ENCODE data around the gene SNX25. TPM values are rescaled to one million over a fixed set of nuclear protein-coding genes. Genes with fewer than 3 reads are reported as not detected.

The SNX25 gene
- total and polyA plus RNA-seq, 4 donors, result 2.8 to 13.9 (median 5.0) TPM

DNA sequence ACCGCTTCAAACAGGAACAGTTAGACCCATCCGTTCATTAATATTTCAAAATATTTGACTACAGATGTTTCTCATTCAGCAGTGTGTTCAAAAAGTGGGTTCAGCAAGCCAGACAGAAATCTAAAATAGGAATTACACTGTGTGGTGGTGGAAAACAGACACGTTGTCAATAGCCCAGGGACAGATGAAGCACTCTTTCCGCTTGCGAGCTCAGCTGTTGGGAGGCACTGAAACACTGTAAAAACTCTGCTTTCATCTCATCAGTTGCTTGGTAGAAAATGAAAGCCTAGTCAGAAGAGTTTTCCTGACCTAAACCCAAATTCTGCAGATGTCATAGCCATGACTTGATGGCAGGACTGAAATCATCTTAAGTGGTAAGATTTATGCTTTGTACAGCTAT is 147.8 kb downstream of the SNX25 start:
- H3K36me3 ChIP-seq (ENCODE audit: control insufficient read depth in 4 of 4, insufficient read depth in 3 of 4, low read depth in 1 of 4, low read length in 3 of 4), result peaks cover 0 to 8% (median 2%) of the 10 kb centered on the region in 4 donors
- H3K9ac ChIP-seq (ENCODE audit: low read depth in 1 of 2, low read length in 2 of 2), result no peak overlapping the region
- peaks cover 0 to 5% (median 3%) of the 10 kb centered on the region in 4 donors for H3K4me1 ChIP-seq (ENCODE audit: control insufficient read depth in 4 of 4, insufficient read depth in 4 of 4, low read length in 3 of 4)
- 97% methylated on average over 5 of the region's 5 CpGs for WGBS
- H3K4me3 ChIP-seq (ENCODE audit: low read depth in 1 of 3, low read length in 3 of 3), result no peak overlapping the region
- no peak overlapping the region for H3K27ac ChIP-seq (ENCODE audit: low read depth in 1 of 2, low read length in 2 of 2)
- no peaks in the 10 kb centered on the region for H3K27me3 ChIP-seq (ENCODE audit: control insufficient read depth in 4 of 4, insufficient read depth in 4 of 4, low read length in 3 of 4)
- DNase-seq (ENCODE audit: low spot score), result no peak
- TF ChIP-seq, protein P1, sequence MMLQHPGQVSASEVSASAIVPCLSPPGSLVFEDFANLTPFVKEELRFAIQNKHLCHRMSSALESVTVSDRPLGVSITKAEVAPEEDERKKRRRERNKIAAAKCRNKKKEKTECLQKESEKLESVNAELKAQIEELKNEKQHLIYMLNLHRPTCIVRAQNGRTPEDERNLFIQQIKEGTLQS (IDR thresholded peaks at IDR 0.05), result no peak
- TF ChIP-seq NR2F2 (IDR thresholded peaks at IDR 0.05) (no peak), SP1 (IDR thresholded peaks at IDR 0.05) (no peak), RAD21 (IDR thresholded peaks at IDR 0.05) (no peak), HNF4G (IDR thresholded peaks at IDR 0.05) (no peak), FOXA1 (IDR thresholded peaks at IDR 0.05) (no peak), YY1 (IDR thresholded peaks at IDR 0.05) (no peak), TAF1 (conservative IDR thresholded peaks at IDR 0.05) (no peak), GABPA (IDR thresholded peaks at IDR 0.05 in 1 of 2, conservative IDR thresholded peaks at IDR 0.05 in 1 of 2) (no peak), FOXA2 (IDR thresholded peaks at IDR 0.05) (no peak), JUND (IDR thresholded peaks at IDR 0.05) (no peak), HNF4A (conservative IDR thresholded peaks at IDR 0.05) (no peak), EGR1 (IDR thresholded peaks at IDR 0.05; ENCODE audit: low read depth in 2 of 2) (no peak), RXRA (IDR thresholded peaks at IDR 0.05) (no peak)
- TF ChIP-seq, protein P2, sequence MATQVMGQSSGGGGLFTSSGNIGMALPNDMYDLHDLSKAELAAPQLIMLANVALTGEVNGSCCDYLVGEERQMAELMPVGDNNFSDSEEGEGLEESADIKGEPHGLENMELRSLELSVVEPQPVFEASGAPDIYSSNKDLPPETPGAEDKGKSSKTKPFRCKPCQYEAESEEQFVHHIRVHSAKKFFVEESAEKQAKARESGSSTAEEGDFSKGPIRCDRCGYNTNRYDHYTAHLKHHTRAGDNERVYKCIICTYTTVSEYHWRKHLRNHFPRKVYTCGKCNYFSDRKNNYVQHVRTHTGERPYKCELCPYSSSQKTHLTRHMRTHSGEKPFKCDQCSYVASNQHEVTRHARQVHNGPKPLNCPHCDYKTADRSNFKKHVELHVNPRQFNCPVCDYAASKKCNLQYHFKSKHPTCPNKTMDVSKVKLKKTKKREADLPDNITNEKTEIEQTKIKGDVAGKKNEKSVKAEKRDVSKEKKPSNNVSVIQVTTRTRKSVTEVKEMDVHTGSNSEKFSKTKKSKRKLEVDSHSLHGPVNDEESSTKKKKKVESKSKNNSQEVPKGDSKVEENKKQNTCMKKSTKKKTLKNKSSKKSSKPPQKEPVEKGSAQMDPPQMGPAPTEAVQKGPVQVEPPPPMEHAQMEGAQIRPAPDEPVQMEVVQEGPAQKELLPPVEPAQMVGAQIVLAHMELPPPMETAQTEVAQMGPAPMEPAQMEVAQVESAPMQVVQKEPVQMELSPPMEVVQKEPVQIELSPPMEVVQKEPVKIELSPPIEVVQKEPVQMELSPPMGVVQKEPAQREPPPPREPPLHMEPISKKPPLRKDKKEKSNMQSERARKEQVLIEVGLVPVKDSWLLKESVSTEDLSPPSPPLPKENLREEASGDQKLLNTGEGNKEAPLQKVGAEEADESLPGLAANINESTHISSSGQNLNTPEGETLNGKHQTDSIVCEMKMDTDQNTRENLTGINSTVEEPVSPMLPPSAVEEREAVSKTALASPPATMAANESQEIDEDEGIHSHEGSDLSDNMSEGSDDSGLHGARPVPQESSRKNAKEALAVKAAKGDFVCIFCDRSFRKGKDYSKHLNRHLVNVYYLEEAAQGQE (IDR thresholded peaks at IDR 0.05), result no peak
- TF ChIP-seq, protein P3, sequence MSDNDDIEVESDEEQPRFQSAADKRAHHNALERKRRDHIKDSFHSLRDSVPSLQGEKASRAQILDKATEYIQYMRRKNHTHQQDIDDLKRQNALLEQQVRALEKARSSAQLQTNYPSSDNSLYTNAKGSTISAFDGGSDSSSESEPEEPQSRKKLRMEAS (IDR thresholded peaks at IDR 0.05), result no peak
- TF ChIP-seq, protein P4, sequence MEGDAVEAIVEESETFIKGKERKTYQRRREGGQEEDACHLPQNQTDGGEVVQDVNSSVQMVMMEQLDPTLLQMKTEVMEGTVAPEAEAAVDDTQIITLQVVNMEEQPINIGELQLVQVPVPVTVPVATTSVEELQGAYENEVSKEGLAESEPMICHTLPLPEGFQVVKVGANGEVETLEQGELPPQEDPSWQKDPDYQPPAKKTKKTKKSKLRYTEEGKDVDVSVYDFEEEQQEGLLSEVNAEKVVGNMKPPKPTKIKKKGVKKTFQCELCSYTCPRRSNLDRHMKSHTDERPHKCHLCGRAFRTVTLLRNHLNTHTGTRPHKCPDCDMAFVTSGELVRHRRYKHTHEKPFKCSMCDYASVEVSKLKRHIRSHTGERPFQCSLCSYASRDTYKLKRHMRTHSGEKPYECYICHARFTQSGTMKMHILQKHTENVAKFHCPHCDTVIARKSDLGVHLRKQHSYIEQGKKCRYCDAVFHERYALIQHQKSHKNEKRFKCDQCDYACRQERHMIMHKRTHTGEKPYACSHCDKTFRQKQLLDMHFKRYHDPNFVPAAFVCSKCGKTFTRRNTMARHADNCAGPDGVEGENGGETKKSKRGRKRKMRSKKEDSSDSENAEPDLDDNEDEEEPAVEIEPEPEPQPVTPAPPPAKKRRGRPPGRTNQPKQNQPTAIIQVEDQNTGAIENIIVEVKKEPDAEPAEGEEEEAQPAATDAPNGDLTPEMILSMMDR (IDR thresholded peaks at IDR 0.05; ENCODE audit: low read depth, low read length, missing input control), result no peak
- TF ChIP-seq, protein P5, sequence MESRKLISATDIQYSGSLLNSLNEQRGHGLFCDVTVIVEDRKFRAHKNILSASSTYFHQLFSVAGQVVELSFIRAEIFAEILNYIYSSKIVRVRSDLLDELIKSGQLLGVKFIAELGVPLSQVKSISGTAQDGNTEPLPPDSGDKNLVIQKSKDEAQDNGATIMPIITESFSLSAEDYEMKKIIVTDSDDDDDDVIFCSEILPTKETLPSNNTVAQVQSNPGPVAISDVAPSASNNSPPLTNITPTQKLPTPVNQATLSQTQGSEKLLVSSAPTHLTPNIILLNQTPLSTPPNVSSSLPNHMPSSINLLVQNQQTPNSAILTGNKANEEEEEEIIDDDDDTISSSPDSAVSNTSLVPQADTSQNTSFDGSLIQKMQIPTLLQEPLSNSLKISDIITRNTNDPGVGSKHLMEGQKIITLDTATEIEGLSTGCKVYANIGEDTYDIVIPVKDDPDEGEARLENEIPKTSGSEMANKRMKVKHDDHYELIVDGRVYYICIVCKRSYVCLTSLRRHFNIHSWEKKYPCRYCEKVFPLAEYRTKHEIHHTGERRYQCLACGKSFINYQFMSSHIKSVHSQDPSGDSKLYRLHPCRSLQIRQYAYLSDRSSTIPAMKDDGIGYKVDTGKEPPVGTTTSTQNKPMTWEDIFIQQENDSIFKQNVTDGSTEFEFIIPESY (IDR thresholded peaks at IDR 0.05), result no peak
- no peaks in the 10 kb centered on the region for H3K9me3 ChIP-seq (ENCODE audit: control insufficient read depth in 4 of 4, low read length in 3 of 4)

All from liver (tissue), 9 donors.